Stimulated activated CD8-positive, alpha-beta memory T cell treated with anti-CD3 and anti-CD28 coated beads, Interleukin-4, amount 100 ng/mL, for 24 hours (primary cell): ENCODE measurements around the gene ANKZF1.

ENCODE experiments used
- DNase-seq: peaks from one replicate; pipeline ENCODE4 v3.0.0-alpha.2; 2020; ENCODE audit warnings: low read depth

ANKZF1 gene

DNA sequence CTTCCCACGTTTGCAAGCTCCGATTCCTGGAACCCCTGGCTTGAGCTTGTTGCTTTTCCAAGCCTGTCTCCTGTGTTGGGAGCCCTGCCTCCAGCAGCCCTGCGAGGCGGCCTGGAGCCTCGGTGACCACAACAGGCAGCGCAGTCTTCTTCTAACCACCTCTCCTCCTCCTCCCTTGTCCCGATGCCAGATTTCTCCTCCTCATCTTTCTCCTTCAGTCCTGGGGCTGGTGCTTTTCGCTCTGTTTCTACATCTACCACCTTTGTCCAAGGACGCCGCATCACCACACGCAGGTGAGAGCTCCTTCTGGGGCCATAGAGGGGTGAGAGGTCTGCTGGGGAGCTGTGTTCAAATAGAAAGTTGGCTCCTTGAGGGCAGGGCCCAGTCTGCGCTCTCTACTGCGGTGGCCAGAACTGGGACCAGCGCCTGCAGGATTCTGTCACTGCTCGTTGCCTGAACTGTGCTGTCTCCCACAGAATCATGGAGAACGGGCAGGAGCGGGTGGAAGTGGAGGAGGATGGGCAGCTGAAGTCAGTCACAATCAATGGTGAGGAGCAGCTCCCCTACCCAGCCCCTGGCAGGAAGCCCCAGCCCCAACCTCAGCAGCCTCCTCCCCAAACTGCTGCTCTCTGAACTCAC lies 53.5 kb downstream of the ANKZF1 start:
- no peak for DNase-seq

GRCh38 chr2:219284501-219285372 lies 55.1 kb downstream of the ANKZF1 start:
- no peak for DNase-seq

DNA sequence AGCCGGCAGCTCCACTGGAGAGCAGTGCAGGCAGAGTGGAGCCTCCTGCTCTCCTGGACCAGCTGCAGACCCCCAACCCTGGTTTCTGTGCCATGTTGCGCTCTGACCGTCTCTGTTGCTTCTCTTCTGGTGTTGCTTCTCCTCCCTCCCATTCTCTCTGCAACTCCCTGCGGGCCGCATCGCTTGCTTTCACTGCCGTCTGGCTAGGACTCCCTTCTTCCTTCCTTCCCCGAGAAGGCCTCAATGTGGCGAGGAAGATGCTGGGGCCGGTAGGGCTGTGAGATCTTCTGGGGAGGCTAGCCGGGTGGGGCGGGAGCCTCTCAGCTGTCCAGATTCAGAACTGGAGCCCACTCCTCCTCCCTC lies 55.7 kb downstream of the ANKZF1 start:
- no peak for DNase-seq

- DNase-seq: no peak
These were observed 56.4 kb downstream of the ANKZF1 start for GRCh38 chr2:219285894-219286425.
